Breast epithelium (tissue), 4 donors: ENCODE measurements around the gene HPCAL1. TPM values are rescaled to one million over a fixed set of nuclear protein-coding genes. Genes with fewer than 3 reads are reported as not detected.
"Not testable (repeated sequence)": the region's sequence is repeated elsewhere in the genome, so short reads cannot be mapped to it uniquely, and the experiment has no call there.

Source experiments
- DNase-seq, 2 donors: peaks; one replicate each; pipeline ENCODE4 v3.0.0-alpha.2; 2019; ENCODE audit warnings: low spot score in 2 of 2
- H3K27ac ChIP-seq, 2 donors: fragments of 200-600 bp; sonication (generic) in 1 of 2; one replicate each; pipeline ENCODE4 v1.5.1; 2016 to 2019; ENCODE audit warnings: mild to moderate bottlenecking in 1 of 2
- H3K27me3 ChIP-seq, 2 donors: fragments of 200-600 bp; sonication (generic) in 1 of 2; one replicate each; pipeline versions ENCODE4 v1.5.1 to v1.6.0; 2017 to 2019; ENCODE audit warnings: control low read depth in 1 of 2, mild to moderate bottlenecking in 1 of 2
- H3K36me3 ChIP-seq: fragments of 200-600 bp; one replicate; pipeline ENCODE4 v1.5.1; 2019
- H3K4me1 ChIP-seq, 2 donors: fragments of 200-600 bp; sonication (generic); one replicate each; pipeline ENCODE4 v1.5.1; 2016 to 2019; ENCODE audit warnings: control low read depth in 1 of 2
- H3K4me3 ChIP-seq, 3 donors: fragments of 200-600 bp; sonication (generic); 1 replicate in 2 of 3; 2 replicates in 1 of 3; pipeline ENCODE4 v1.5.1; 2016 to 2019; ENCODE audit warnings: mild to moderate bottlenecking in 3 of 3, moderate library complexity in 2 of 3
- H3K9me3 ChIP-seq, 2 donors: fragments of 200-600 bp; sonication (generic) in 1 of 2; one replicate each; pipeline ENCODE4 v1.5.1; 2016 to 2019; ENCODE audit warnings: control low read depth in 1 of 2
- CTCF ChIP-seq, 3 donors: fragments of 450-650 bp; IDR thresholded peaks; one replicate each; pipeline ENCODE4 v1.5.1; 2016 to 2017; ENCODE audit warnings: antibody characterized with exemption in 3 of 3, mild to moderate bottlenecking in 3 of 3, moderate library complexity in 3 of 3
- POLR2A ChIP-seq: fragments of 450-650 bp; IDR thresholded peaks from one replicate; pipeline ENCODE4 v1.6.1; 2016; ENCODE audit warnings: antibody characterized with exemption, mild to moderate bottlenecking, moderate library complexity
- POLR2AphosphoS5 ChIP-seq, 3 donors: sonication (generic); formaldehyde crosslinking; IDR thresholded peaks; one replicate each; pipeline ENCODE4 v1.6.1; 2017; ENCODE audit warnings: antibody characterized with exemption in 3 of 3
- intact Hi-C: fragments of 100-400 bp; cut with DNase I; formaldehyde crosslinking; loops from one replicate; pipeline ENCODE4 v1.15.1; 2023; ENCODE audit warnings: low total_unique reads
- total RNA-seq, 3 donors: library from RNA; depleted of rRNA; stranded (reverse); fragments of >200 nt; gene quantifications; one replicate each; pipeline ENCODE4 v1.1.0, GENCODE V29; 2016

Gene HPCAL1
- total RNA-seq, 3 donors from 2014 or later, result 38.6 to 41.9 (median 41.6) TPM

GRCh38 chr2:10287761-10288160 is 14.9 kb upstream of the HPCAL1 start:
- DNase-seq, result no peak
- H3K9me3 ChIP-seq, result no peaks in the 10 kb centered on the region
- no peak for TF ChIP-seq POLR2AphosphoS5 (IDR thresholded peaks at IDR 0.05)
- TF ChIP-seq CTCF (IDR thresholded peaks at IDR 0.05), result no peak
- TF ChIP-seq POLR2A, result no peak
- intact Hi-C loops, result loop anchor here (5.0 kb wide), 1 partner anchor 1270 kb away; no protein-coding TSS in a partner anchor
- H3K27me3 ChIP-seq, result no peaks in the 10 kb centered on the region
- no peak overlapping the region for H3K4me3 ChIP-seq
- H3K4me1 ChIP-seq, result peaks cover 7 to 10% of the 10 kb centered on the region in 2 donors
- no peaks in the 10 kb centered on the region for H3K36me3 ChIP-seq
- H3K27ac ChIP-seq, result no peak overlapping the region

GRCh38 chr2:10288606-10289005 is 14.1 kb upstream of the HPCAL1 start:
- intact Hi-C loops, result loop anchor here (5.0 kb wide), 1 partner anchor 1271 kb away; no protein-coding TSS in a partner anchor
- Histone ChIP-seq H3K4me3 (no peak overlapping the region), H3K27me3 (no peaks in the 10 kb centered on the region), H3K36me3 (no peaks in the 10 kb centered on the region), H3K27ac (no peak overlapping the region), H3K4me1 (peaks cover 7 to 10% of the 10 kb centered on the region in 2 donors), H3K9me3 (no peaks in the 10 kb centered on the region)
- no peak for DNase-seq
- no peak for TF ChIP-seq POLR2A
- no peak for TF ChIP-seq CTCF (IDR thresholded peaks at IDR 0.05)
- no peak for TF ChIP-seq POLR2AphosphoS5 (IDR thresholded peaks at IDR 0.05)

DNA sequence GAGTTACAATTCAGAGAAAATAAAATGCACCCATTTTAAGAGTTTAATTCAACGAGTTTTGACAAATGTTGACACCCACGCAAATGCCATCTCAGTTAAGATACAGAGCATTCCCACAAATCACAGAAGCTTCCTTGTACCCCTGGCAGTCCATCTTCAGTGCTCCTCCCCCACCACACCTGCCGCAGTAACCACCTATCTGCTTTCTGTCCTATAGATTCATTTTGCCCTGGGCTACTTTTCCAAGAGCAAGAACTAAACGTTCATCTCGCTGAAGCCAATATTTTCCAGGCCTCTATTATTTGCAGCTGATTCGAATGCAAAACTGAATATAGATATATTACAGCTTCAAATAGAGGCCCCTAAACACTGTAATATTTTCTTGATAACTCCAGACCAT is 13.4 kb upstream of the HPCAL1 start:
- Histone ChIP-seq H3K36me3 (no peaks in the 10 kb centered on the region), H3K4me3 (no peak overlapping the region), H3K27ac (no peak overlapping the region), H3K27me3 (no peaks in the 10 kb centered on the region), H3K4me1 (peaks cover 7 to 10% of the 10 kb centered on the region in 2 donors), H3K9me3 (peaks cover 3 to 5% of the 10 kb centered on the region in 2 donors)
- TF ChIP-seq POLR2A (no peak), CTCF (IDR thresholded peaks at IDR 0.05) (no peak)
- DNase-seq, result no peak
- intact Hi-C loops, result loop anchor here (5.0 kb wide), 1 partner anchor 1272 kb away; no protein-coding TSS in a partner anchor

DNA sequence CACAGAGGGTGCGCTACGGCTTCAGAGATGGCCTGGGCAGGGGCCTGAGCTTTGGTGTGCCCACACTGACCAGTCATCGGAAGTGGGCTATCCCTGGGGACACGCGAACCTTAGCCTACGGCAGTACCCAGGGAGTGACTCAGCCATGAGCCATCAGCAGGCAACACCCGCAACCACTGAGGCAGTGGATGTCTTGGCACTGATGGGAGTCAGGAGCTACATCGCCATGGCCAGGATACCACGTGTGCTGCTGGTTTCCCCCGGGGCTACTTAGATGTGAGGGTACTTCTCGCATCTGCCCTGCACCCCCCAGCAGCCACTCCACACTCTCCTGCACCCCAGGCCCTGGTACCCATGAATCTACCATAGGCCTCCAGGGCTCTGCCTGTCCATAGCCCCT is 12.8 kb upstream of the HPCAL1 start:
- Histone ChIP-seq H3K27ac (no peak overlapping the region), H3K4me1 (peaks cover 7 to 10% of the 10 kb centered on the region in 2 donors), H3K4me3 (no peak overlapping the region), H3K36me3 (no peaks in the 10 kb centered on the region), H3K9me3 (peaks cover 3 to 9% of the 10 kb centered on the region in 2 donors), H3K27me3 (no peaks in the 10 kb centered on the region)
- TF ChIP-seq POLR2A (no peak), CTCF (IDR thresholded peaks at IDR 0.05) (no peak), POLR2AphosphoS5 (IDR thresholded peaks at IDR 0.05) (no peak)
- DNase-seq, result no peak
- intact Hi-C loops, result loop anchor here (5.0 kb wide), 1 partner anchor 1273 kb away; no protein-coding TSS in a partner anchor

- H3K9me3 ChIP-seq, H3K36me3 ChIP-seq, intact Hi-C loops, DNase-seq, H3K27me3 ChIP-seq, H3K4me3 ChIP-seq, H3K27ac ChIP-seq, H3K4me1 ChIP-seq: not testable (repeated sequence)
Measured at GRCh38 chr2:10291376-10291775, 11.3 kb upstream of the HPCAL1 start.

GRCh38 chr2:10292033-10292432 is 10.7 kb upstream of the HPCAL1 start:
- TF ChIP-seq POLR2A (no peak), CTCF (IDR thresholded peaks at IDR 0.05) (no peak), POLR2AphosphoS5 (IDR thresholded peaks at IDR 0.05) (no peak)
- Histone ChIP-seq H3K4me1 (no peaks in the 10 kb centered on the region), H3K4me3 (no peak overlapping the region), H3K27ac (no peak overlapping the region), H3K27me3 (no peaks in the 10 kb centered on the region), H3K9me3 (peaks cover 3 to 9% of the 10 kb centered on the region in 2 donors), H3K36me3 (no peaks in the 10 kb centered on the region)
- DNase-seq, result no peak
- intact Hi-C loops, result no loop called here
